Cardiac fibroblast (primary cell): Measurements from ENCODE around the gene DIP2C.
A peak's percentile ranks its signal among the peaks of the same experiment; 100 is the strongest.
"Not testable (repeated sequence)": the region's sequence is repeated elsewhere in the genome, so short reads cannot be mapped to it uniquely, and the experiment has no call there.

Experiments
- DNase-seq, 2 donors: peaks; one replicate each; pipeline versions ENCODE4 v3.0.0 to v3.0.0-alpha.2; 2010; ENCODE audit warnings: low read depth in 2 of 2
- H3K4me3 ChIP-seq, 2 donors: replicated peaks in 1 of 2; 1 replicate in 1 of 2; 2 replicates in 1 of 2; pipeline ENCODE4 v1.5.1; 2011; ENCODE audit warnings: low read depth in 2 of 2, low read length in 2 of 2, mild to moderate bottlenecking in 2 of 2, moderate library complexity in 1 of 2
- TF ChIP-seq, protein P1 (sequence below): IDR thresholded peaks from one replicate; pipeline ENCODE4 v1.5.1; 2011; ENCODE audit warnings: low read depth, mild to moderate bottlenecking, low read length, inconsistent platforms

DIP2C gene

DNA sequence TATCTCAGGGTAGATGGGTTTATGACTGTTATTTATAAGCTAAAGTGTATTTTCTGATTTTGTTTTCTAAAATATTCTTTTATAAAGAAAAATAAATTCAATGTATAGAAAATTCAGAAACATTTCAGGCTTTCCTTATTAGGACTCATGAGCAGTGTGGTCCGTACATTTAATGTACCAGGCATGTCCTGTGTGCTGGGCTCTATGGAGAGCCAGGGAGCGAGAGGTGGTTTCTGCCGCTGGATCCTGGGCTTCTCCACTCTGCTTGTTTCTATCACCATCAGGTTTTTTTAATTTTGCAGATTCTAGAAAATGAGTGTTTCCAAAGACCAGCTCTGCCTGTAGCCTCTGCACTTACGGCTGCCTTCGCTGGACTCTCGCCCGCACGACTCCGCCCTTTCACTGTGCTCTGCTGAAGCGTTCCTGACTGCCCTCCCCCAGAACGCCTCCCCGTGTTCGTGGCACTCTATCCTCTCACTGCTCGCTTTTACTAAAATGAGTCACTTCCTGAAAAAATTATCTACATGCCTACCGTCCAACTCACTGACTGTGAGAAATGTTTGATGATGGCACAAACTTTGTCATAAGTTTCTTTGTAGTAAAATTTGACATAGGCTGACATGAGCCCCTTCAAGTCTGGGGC, 365.7 kb downstream of the DIP2C start:
- H3K4me3 ChIP-seq = peak overlapping the region in 1 of 2 donors; percentile 38
- TF ChIP-seq, protein P1, sequence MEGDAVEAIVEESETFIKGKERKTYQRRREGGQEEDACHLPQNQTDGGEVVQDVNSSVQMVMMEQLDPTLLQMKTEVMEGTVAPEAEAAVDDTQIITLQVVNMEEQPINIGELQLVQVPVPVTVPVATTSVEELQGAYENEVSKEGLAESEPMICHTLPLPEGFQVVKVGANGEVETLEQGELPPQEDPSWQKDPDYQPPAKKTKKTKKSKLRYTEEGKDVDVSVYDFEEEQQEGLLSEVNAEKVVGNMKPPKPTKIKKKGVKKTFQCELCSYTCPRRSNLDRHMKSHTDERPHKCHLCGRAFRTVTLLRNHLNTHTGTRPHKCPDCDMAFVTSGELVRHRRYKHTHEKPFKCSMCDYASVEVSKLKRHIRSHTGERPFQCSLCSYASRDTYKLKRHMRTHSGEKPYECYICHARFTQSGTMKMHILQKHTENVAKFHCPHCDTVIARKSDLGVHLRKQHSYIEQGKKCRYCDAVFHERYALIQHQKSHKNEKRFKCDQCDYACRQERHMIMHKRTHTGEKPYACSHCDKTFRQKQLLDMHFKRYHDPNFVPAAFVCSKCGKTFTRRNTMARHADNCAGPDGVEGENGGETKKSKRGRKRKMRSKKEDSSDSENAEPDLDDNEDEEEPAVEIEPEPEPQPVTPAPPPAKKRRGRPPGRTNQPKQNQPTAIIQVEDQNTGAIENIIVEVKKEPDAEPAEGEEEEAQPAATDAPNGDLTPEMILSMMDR = no peak
- peak; percentile 97 for DNase-seq

GRCh38 chr10:323046-323445, 366.4 kb downstream of the DIP2C start:
- H3K4me3 ChIP-seq = not testable (repeated sequence)

GRCh38 chr10:320771-321170, 368.7 kb downstream of the DIP2C start:
- no peak for DNase-seq
- H3K4me3 ChIP-seq = no peak overlapping the region
- TF ChIP-seq, protein P1 = no peak

More at GRCh38 chr10:323046-323445, 366.4 kb downstream of the DIP2C start:
- not testable (repeated sequence) for DNase-seq

GRCh38 chr10:317926-318325, 371.5 kb downstream of the DIP2C start:
- no peak for DNase-seq
- TF ChIP-seq, protein P1 = no peak

DNA sequence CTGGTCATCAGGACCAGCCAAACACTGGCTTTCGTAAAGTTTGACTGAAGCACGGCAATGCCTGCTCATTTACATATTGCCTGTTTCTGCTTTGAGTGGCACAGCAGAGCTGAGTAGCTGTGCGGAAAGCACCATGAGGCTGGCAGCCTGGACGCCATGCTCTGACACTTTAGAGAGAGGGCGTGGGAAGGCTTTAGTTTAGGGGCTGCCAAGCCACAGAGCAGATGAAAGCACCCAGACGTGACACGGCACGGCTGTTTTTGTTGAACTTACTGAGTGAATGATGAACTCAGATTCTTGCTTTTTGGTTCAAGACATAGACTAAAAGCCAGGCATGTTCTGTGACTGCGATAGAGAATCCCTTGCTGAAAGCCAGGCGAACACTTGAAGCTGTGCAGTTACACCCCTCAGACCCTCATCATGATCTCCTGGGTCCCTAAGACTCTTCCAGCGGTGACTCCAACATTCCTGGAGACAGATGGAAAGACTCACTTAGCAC, 372.1 kb downstream of the DIP2C start:
- DNase-seq = peak; percentile 39 to 89

More at GRCh38 chr10:317926-318325, 371.5 kb downstream of the DIP2C start:
- H3K4me3 ChIP-seq = no peak overlapping the region

GRCh38 chr10:316390-316789, 373.1 kb downstream of the DIP2C start:
- DNase-seq = no peak
- TF ChIP-seq, protein P1 = no peak

More for the DNA sequence above, 372.1 kb downstream of the DIP2C start:
- TF ChIP-seq, protein P1 = no peak
- no peak overlapping the region for H3K4me3 ChIP-seq

DNA sequence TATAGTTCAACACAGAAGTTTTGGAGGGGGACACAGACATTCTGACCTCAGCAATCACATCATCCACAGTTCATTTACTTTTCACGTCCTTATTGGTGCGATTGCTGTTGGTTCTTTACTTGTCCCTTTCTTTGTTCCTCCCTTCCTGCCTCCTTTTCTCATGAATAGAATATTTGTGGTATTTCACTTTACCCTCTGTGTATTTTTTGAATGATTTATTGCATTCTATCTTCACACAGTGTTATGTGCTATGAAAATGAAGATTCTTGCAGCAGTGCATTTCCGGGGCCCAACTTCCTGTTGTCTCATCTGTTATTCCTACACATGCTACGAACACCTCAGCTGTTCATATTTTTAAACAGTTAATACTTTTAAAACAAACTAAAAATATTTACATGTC, 374.6 kb downstream of the DIP2C start:
- no peak for DNase-seq
- H3K4me3 ChIP-seq = no peak overlapping the region

More at GRCh38 chr10:316390-316789, 373.1 kb downstream of the DIP2C start:
- no peak overlapping the region for H3K4me3 ChIP-seq

More for the DNA sequence above, 374.6 kb downstream of the DIP2C start:
- TF ChIP-seq, protein P1 = no peak
